Stimulated activated naive CD4-positive, alpha-beta T cell treated with Interleukin-2 at 50 U/mL for 16 hours (primary cell): ENCODE results near the gene ENTREP3.
"Not testable (repeated sequence)": the region's sequence is repeated elsewhere in the genome, so short reads cannot be mapped to it uniquely, and the experiment has no call there.

Experiments used
- DNase-seq: peaks from one replicate; lab custom pipeline; 2025; lab: John Stamatoyannopoulos, UW

Gene ENTREP3

GRCh38 chr1:155223047-155223446, 32.2 kb downstream of the ENTREP3 start:
- no peak for DNase-seq

- DNase-seq = not testable (repeated sequence)
These were observed 34.9 kb downstream of the ENTREP3 start for GRCh38 chr1:155220211-155220965.

GRCh38 chr1:155219592-155220031, 35.7 kb downstream of the ENTREP3 start:
- DNase-seq = no peak

DNA sequence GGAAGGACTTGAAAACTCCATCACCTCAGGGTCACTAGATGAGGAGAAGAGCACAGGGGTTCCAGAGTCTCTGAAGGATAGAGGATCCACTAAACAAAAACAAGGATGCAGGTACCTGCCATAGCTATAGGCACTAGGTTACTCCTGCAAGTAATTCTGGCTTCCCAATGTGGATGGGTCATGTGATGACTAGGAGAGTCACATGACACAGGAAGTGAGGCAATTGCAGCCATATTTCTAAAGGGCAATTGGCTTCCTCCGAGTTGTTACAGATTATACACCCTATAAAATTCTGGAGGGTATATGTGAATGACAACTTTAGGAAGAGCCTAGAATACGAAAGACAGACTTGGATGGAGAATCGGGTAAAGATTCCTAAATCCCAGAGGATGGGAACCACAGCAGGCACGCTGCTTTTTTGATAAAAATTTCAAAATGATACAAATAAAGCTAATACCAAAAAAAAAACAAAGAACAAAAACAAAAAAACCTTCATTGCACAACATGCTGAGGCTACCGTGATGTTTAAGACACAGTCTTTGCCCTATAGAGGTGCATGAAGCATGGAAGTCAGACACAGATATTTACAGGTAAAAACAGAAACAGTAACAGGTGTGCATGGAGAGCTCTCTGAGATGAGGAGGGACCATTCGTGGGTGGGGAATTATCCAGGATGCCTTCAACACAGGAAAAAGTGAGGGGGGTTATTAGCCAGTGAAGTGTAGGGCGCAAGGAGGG, 36.3 kb downstream of the ENTREP3 start:
- DNase-seq = no peak

- DNase-seq = not testable (repeated sequence)
These were observed 40.6 kb downstream of the ENTREP3 start for GRCh38 chr1:155214702-155215101.

DNA sequence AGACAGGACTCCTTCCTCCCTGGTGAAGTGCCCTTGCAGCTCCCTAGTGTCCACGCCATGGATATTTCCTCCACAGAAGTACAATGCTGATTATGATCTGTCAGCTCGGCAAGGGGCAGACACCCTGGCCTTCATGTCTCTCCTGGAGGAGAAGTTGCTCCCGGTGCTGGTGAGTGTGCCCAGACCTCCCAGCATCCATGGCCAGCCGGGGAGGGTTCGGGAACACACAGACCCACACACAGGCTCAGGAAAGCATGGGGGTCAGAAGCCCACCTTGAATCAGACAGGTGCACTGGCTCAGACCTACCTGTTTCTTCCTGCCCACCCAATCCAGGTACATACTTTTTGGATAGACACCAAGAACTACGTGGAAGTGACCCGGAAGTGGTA, 43.2 kb downstream of the ENTREP3 start:
- DNase-seq = not testable (repeated sequence)

- not testable (repeated sequence) for DNase-seq
These were observed 43.8 kb downstream of the ENTREP3 start for GRCh38 chr1:155211381-155212050.

GRCh38 chr1:155210314-155211104, 44.8 kb downstream of the ENTREP3 start:
- no peak for DNase-seq

DNA sequence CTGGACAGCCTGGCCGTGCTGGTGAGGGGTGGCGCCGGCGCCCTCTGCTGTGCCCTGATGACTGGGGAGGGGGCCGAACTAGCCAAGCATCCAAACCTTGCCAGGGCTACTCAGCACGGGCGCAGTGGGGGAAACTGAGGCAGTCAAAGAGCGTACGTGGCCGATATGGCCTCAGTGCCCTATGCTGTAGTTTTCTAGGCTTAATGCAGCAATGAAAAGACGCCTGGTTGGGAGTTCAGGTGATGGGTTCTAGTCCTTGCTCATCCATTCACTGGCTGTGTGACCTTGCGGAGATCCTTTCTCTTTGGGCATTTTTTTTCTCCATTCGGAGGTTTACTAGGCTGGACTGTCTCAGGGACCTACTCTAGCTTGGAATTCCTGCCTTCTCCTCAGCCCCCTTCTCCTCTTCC, 46.0 kb downstream of the ENTREP3 start:
- no peak for DNase-seq

DNA sequence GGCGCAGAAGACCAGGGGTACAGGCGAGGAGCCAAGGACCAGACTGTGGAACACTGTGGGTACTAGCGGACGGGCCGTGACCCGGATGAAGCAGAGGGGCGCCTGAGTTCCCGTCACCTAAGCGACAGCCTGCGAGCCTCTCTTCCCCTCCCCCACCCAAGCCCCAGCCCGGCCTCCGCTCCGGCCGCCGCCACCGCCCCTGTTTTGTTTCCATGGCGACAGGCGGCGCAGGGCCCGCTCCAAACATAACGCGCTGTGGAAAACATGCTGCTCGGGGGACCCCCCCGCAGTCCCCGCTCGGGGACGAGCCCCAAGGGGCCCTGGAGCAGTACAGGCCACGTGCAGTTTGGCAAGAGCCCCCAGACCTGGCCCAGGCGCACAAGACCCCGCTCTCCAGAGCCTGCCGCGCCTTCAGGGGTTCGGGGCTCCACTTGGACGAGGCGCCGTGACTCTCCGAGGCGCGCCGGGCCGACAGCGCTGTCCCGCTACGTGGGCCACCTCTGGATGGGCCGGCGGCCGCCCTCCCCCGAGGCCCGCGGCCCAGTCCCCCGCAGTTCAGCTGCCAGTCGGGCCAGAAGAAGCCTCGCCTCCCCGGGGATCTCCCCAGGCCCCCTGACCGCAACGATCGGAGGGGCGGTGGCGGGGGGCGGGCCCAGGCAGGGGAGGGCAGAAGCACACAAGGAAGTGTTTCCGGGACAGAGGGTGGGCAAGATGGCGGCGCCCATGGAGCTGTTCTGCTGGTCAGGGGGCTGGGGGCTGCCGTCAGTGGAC, 46.6 kb downstream of the ENTREP3 start, which contains the start of gene MTX1:
Gene MTX1, plus strand, starts transcription at position 155 of the 771 bp plus-strand sequence. Its CDS starts 110 bp downstream, at position 265.
- DNase-seq = peak; percentile 87

DNA sequence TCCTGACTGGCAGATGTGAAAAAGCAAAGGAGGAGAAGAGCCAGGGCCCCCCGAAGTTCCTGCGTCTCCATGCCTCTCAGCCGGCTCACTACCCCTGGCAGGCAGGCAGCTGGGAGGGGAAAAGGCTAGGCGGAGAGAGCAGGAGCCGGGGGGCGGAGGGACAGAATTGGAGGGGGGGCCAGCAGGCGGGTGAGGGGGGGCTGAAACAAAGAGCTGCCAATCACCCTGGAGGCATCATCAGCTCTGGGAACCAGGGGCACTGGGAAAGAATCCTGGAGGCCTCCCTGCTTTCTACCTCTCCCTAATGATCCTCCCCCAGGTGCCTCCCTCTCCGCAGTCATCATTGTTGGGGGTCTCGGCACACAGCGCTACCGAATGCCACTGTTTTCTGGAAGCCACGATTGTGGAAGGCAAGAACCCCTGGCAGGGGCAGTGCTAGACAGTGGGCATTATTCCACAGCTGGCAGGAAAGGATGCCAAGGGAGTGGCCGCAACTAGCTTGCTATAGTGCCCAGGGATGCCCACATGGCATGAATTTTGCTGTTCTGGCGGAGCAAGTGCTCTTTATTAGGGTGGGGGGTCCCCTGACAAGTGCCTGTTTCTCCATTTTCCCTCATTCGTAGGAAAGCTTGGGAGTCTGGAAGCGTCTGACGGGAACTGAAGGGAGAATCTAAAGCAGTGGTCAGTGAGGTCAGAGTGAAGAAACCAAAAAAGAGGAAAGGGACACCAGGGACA, 47.3 kb downstream of the ENTREP3 start, which contains the start of gene THBS3:
Gene THBS3, minus strand, starts transcription at position 92 of the 735 bp plus-strand sequence. Its CDS starts 21 bp downstream, at position 71.
- DNase-seq = no peak

DNA sequence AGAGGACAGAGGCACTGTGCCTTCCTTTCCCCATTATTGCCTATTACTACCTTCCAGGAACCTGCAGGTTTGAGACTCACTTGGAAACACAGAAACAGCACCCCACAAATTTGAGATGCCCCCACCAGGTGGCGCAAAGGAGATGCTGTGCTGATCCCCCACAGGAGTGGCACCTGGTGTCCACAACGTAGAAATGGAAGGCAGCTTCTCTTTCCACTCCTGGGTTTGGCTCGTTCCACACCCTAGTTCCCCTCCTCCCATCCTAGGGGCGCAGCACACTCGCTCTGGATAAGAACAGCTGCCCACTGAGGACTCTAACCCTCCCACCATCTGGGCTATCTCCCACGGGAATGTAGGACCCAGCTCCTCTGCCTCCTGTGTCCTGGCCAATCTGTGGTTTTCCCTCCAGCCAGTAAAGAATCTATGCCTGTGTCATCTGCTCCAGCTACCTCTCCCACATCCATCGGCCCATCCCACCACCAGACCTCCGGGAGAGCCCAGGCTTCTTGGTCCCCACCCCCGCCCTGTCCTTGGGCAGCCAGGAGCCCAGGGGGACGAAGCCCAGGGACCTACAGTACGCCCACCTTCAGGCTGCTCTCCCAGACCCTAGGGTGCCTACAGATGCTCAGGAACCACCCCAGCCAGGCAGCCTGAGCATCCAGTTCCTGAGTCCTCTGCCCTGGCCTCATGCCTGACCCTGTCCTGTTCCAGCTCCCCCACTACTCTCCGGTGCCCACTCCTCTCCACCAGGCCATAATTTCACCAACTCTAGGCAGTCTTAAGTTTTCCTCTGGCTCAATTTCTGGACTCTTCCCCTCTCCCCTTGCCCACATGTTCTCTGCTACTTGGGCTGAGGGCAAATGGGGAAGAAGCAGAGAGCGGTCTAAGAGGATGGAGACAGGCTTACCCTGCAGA, 48.1 kb downstream of the ENTREP3 start:
- DNase-seq = peak; percentile 85

GRCh38 chr1:155205969-155206593, 49.2 kb downstream of the ENTREP3 start:
- DNase-seq = no peak

- no peak for DNase-seq
These were observed 50.2 kb downstream of the ENTREP3 start for GRCh38 chr1:155205035-155205434.

- no peak for DNase-seq
These were observed 52.4 kb downstream of the ENTREP3 start for GRCh38 chr1:155202731-155203515.

DNA sequence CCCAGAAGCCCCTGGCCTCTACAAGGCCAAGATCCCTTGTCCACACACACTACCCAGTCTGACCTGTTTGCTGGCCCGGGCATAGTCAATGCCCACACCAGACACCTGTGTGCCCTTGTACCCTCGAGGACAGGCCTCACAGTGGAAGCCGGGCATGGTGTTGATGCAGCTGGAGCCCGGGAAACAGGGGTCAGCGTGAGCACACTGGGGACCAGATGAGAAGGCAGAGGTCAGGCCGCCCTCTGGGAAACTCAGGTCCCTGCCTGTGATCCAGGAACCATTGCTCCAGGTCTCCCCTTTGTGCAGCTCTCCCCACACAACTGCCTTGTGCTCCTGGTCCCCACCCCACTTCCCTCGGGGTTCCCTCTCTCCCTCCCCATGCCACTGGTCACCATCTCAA, 53.1 kb downstream of the ENTREP3 start:
- DNase-seq = no peak

GRCh38 chr1:155200920-155201319, 54.4 kb downstream of the ENTREP3 start:
- DNase-seq = no peak

DNA sequence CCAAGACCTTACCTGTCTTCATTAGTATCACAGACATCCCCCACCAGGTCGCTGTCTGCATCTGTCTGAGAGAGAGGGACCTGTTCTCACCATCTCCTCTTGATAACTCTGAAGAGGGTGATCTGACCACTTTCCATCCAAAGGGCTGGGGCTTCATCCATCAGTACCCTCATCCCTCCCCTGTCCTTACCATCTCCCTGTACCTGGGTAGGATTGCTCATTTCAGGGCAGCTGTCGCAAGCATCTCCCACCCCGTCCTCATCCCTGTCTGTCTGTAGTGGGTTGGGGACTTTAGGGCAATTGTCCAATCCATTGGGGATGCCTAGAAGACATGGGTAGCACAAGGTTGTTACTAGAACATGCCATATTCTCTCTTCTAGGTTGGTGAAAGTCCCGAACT, 55.5 kb downstream of the ENTREP3 start:
- DNase-seq = no peak
